OCI-LY3 (cell line): ENCODE data around the gene ZNF41.

ENCODE experiments used
- EZH2phosphoT487 ChIP-seq: fragments of 200-600 bp; shearing (Covaris generic); IDR thresholded peaks from 2 replicates; pipeline ENCODE4 v1.6.1; 2018; ENCODE audit warnings: antibody characterized with exemption, mixed run types, low read depth
- TF ChIP-seq, protein P1 (sequence below): fragments of 200-600, 300-600 bp; sonication (generic); IDR thresholded peaks from 2 replicates; pipeline ENCODE4 v1.5.1; 2014; ENCODE audit warnings: antibody characterized with exemption, low read length, low read depth

DNA sequence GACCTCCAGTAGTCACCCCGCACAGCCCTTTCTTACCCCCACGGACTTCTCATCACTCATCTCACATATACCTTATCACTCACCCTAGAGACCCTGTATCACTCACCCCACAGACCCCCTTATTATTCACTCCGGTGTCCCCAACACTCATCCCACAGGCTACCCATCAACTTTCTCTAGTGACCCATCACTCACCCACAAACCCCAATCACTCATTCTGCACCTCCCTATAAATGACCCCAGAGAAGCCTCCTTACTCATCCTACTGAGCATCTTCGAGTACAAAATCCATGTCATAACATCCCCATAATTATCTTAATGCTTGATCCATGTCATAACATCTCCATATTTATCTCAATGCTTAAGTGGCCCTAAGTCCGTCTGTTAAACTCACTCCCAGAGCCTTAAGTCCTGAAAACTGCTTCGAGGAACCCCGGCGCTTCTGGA, 934 bp downstream of the ZNF41 start:
- TF ChIP-seq EZH2phosphoT487, result no peak
- TF ChIP-seq, protein P1, sequence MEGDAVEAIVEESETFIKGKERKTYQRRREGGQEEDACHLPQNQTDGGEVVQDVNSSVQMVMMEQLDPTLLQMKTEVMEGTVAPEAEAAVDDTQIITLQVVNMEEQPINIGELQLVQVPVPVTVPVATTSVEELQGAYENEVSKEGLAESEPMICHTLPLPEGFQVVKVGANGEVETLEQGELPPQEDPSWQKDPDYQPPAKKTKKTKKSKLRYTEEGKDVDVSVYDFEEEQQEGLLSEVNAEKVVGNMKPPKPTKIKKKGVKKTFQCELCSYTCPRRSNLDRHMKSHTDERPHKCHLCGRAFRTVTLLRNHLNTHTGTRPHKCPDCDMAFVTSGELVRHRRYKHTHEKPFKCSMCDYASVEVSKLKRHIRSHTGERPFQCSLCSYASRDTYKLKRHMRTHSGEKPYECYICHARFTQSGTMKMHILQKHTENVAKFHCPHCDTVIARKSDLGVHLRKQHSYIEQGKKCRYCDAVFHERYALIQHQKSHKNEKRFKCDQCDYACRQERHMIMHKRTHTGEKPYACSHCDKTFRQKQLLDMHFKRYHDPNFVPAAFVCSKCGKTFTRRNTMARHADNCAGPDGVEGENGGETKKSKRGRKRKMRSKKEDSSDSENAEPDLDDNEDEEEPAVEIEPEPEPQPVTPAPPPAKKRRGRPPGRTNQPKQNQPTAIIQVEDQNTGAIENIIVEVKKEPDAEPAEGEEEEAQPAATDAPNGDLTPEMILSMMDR, result no peak
